ENCODE results near the gene INPP5D.

- no peak for TF ChIP-seq POLR2A (IDR thresholded peaks at IDR 0.05; ENCODE audit: low read depth, low read length)
- TF ChIP-seq POLR2AphosphoS5 (IDR thresholded peaks at IDR 0.05; ENCODE audit: low read depth, low read length): no peak
Observed at GRCh38 chr2:233242231-233242927, 182.2 kb downstream of the INPP5D start.
